SU-DHL-6 (cell line): ENCODE results near the gene CYSRT1.

Experiments
- EZH2phosphoT487 ChIP-seq: fragments of 200-600 bp; sonication (generic), shearing (Covaris generic); conservative IDR thresholded peaks from 2 replicates; pipeline ENCODE4 v1.6.1; 2018; ENCODE audit warnings: mild to moderate bottlenecking, antibody characterized with exemption, low read length, moderate library complexity, mixed read lengths
- TF ChIP-seq, protein P1 (sequence below): fragments of 200-600 bp; sonication (generic); IDR thresholded peaks from one replicate; pipeline ENCODE4 v1.5.1; 2017; ENCODE audit warnings: antibody characterized with exemption, mild to moderate bottlenecking, low read length, moderate library complexity; ENCODE audit not compliant: insufficient read depth, poor library complexity, severe bottlenecking

DNA sequence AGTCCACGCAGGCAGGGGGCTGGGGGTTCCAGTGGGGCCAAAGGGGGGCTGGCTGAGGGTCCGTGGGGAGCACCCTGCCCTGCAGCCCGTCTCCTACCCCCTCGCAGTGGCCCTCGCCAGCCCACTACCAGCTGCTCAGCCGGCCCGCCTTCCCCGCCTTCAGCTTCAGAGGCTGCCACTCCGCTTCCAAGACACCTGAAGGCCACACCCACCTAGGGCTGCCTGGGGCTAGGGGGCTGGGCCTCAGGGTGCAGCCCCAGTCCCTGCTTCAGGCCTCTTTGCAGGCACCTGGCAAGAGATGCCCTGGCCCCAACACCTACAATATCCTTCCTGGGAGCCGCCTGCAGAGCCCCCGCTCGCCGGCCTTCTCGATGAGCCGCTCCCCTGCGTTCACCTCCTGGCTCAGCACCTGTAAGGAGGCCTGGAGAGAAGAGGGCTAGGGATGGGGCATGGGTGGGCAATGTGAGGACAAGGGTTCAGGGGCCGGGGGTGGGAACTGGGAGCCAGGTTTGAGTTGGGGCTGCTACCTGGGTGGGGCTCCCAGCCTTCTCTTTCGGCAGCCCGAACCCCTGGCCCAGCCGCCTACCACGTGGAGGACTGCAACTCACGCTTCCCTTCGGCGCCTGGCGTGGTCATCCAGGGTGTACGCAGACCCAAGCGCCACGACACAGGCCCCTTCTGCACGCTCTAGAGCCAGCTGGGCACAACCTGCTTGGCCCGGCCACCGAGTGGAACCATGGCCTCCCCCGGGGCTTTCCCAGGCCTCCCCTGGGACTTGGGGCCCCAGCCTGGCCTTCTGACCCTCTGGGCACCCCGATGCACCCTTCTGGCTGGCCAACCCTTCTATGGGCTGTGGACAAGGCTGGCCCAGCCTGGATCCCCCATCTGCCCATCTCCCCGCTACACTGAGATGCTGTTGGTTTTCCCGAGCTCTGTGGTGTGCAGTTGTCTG is 27.9 kb downstream of the CYSRT1 start:
- TF ChIP-seq, protein P1, sequence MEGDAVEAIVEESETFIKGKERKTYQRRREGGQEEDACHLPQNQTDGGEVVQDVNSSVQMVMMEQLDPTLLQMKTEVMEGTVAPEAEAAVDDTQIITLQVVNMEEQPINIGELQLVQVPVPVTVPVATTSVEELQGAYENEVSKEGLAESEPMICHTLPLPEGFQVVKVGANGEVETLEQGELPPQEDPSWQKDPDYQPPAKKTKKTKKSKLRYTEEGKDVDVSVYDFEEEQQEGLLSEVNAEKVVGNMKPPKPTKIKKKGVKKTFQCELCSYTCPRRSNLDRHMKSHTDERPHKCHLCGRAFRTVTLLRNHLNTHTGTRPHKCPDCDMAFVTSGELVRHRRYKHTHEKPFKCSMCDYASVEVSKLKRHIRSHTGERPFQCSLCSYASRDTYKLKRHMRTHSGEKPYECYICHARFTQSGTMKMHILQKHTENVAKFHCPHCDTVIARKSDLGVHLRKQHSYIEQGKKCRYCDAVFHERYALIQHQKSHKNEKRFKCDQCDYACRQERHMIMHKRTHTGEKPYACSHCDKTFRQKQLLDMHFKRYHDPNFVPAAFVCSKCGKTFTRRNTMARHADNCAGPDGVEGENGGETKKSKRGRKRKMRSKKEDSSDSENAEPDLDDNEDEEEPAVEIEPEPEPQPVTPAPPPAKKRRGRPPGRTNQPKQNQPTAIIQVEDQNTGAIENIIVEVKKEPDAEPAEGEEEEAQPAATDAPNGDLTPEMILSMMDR, result no peak
- TF ChIP-seq EZH2phosphoT487, result no peak
